ENCODE data around the gene ISYNA1. TPM values are rescaled to one million over a fixed set of nuclear protein-coding genes. Genes with fewer than 3 reads are reported as not detected.

The ISYNA1 gene
- total and polyA plus RNA-seq, 4 donors: 14.7 to 56.7 (median 25.0) TPM

GRCh38 chr19:18384775-18385174 is 53.2 kb downstream of the ISYNA1 start:
- Histone ChIP-seq H3K4me3 (no peak overlapping the region), H3K9me3 (ENCODE audit: control insufficient read depth in 4 of 4, insufficient read depth in 3 of 4, low read length in 3 of 4) (peaks cover 0 to 6% (median 0%) of the 10 kb centered on the region in 4 donors), H3K9ac (ENCODE audit: insufficient read depth in 1 of 2, low read length in 2 of 2) (no peak overlapping the region), H3K27ac (ENCODE audit: low read depth in 1 of 2, low read length in 1 of 2) (no peak overlapping the region), H3K27me3 (ENCODE audit: control insufficient read depth in 3 of 3, insufficient read depth in 3 of 3, low read length in 2 of 3) (peaks cover 0 to 11% (median 3%) of the 10 kb centered on the region in 3 donors), H3K36me3 (ENCODE audit: control insufficient read depth in 4 of 4, insufficient read depth in 4 of 4, low read length in 4 of 4) (peaks cover 0 to 10% (median 0%) of the 10 kb centered on the region in 4 donors), H3K4me1 (ENCODE audit: control insufficient read depth in 5 of 5, insufficient read depth in 5 of 5, low read length in 5 of 5) (peaks cover 0 to 13% (median 4%) of the 10 kb centered on the region in 5 donors)
- 76 to 82% methylated on average over 7 of the region's 7 CpGs for WGBS, 2 donors
- ATAC-seq (ENCODE audit: insufficient read depth, low FRiP score): no peak
- no peak for DNase-seq
- TF ChIP-seq, protein P1, sequence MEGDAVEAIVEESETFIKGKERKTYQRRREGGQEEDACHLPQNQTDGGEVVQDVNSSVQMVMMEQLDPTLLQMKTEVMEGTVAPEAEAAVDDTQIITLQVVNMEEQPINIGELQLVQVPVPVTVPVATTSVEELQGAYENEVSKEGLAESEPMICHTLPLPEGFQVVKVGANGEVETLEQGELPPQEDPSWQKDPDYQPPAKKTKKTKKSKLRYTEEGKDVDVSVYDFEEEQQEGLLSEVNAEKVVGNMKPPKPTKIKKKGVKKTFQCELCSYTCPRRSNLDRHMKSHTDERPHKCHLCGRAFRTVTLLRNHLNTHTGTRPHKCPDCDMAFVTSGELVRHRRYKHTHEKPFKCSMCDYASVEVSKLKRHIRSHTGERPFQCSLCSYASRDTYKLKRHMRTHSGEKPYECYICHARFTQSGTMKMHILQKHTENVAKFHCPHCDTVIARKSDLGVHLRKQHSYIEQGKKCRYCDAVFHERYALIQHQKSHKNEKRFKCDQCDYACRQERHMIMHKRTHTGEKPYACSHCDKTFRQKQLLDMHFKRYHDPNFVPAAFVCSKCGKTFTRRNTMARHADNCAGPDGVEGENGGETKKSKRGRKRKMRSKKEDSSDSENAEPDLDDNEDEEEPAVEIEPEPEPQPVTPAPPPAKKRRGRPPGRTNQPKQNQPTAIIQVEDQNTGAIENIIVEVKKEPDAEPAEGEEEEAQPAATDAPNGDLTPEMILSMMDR (IDR thresholded peaks at IDR 0.05; ENCODE audit: control extremely low read depth, extremely low read depth): no peak

Small RNA genes lying within 50 kb of the gene (small RNA-seq; reads per million reads assigned to genes)
- not detected for gene MIR3189 (ENCODE audit: low replicate concordance)

Other genes starting within 250 kb of the ISYNA1 start
- gene MPV17L2, start 244.9 kb downstream of the ISYNA1 start, total RNA-seq: 10 to 100 TPM in 1 of 2 donors, 1 to 10 TPM in 1; 3.2 to 13.7 TPM
- gene MPV17L2, start 244.9 kb downstream of the ISYNA1 start, polyA plus RNA-seq: 10 to 100 TPM; 22.7 to 28.0 TPM
- 1 to 10 TPM; 3.1 to 6.7 TPM for gene RAB3A, start 234.1 kb downstream of the ISYNA1 start, total RNA-seq
- 1 to 10 TPM; 1.1 to 1.5 TPM for gene RAB3A, start 234.1 kb downstream of the ISYNA1 start, polyA plus RNA-seq
- 10 to 100 TPM in 1 of 2 donors, 1 to 10 TPM in 1; 3.6 to 32.4 TPM for gene PDE4C, start 211.7 kb downstream of the ISYNA1 start, total RNA-seq
- gene PDE4C, start 211.7 kb downstream of the ISYNA1 start, polyA plus RNA-seq: 1 to 10 TPM in 1 of 2 donors, under 1 TPM in 1; 0.32 to 4.8 TPM
- gene IQCN, start 163.7 kb downstream of the ISYNA1 start, total RNA-seq: 1 to 10 TPM; 1.3 to 5.5 TPM
- gene IQCN, start 163.7 kb downstream of the ISYNA1 start, polyA plus RNA-seq: 1 to 10 TPM in 1 of 2 donors, under 1 TPM in 1; 0.69 to 5.2 TPM
- gene JUND, start 156.5 kb downstream of the ISYNA1 start, total RNA-seq: 100 to 1,000 TPM; 209 to 290 TPM
- 100 to 1,000 TPM; 161 to 204 TPM for gene JUND, start 156.5 kb downstream of the ISYNA1 start, polyA plus RNA-seq
- gene LSM4, start 115.1 kb downstream of the ISYNA1 start, total RNA-seq: 100 to 1,000 TPM in 1 of 2 donors, 10 to 100 TPM in 1; 67.7 to 114 TPM
- gene LSM4, start 115.1 kb downstream of the ISYNA1 start, polyA plus RNA-seq: 100 to 1,000 TPM; 114 to 217 TPM
- gene PGPEP1, start 97.5 kb downstream of the ISYNA1 start, total RNA-seq: 10 to 100 TPM; 14.0 to 41.6 TPM
- 10 to 100 TPM; 13.0 to 15.9 TPM for gene PGPEP1, start 97.5 kb downstream of the ISYNA1 start, polyA plus RNA-seq
- 10 to 100 TPM; 49.7 to 64.0 TPM for gene GDF15, start 52.0 kb downstream of the ISYNA1 start, total RNA-seq
- 100 to 1,000 TPM in 1 of 2 donors, 10 to 100 TPM in 1; 45.4 to 119 TPM for gene GDF15, start 52.0 kb downstream of the ISYNA1 start, polyA plus RNA-seq
- gene LRRC25, start 40.5 kb downstream of the ISYNA1 start, total RNA-seq: 10 to 100 TPM in 1 of 2 donors, 1 to 10 TPM in 1; 8.5 to 38.0 TPM
- 100 to 1,000 TPM in 1 of 2 donors, 10 to 100 TPM in 1; 16.1 to 119 TPM for gene LRRC25, start 40.5 kb downstream of the ISYNA1 start, polyA plus RNA-seq
- 10 to 100 TPM; 31.7 to 95.3 TPM for gene SSBP4, start 18.7 kb downstream of the ISYNA1 start, total RNA-seq
- 10 to 100 TPM; 60.3 to 84.4 TPM for gene SSBP4, start 18.7 kb downstream of the ISYNA1 start, polyA plus RNA-seq
- 10 to 100 TPM; 17.5 to 23.8 TPM for gene ELL, start 83.9 kb upstream of the ISYNA1 start, total RNA-seq
- gene ELL, start 83.9 kb upstream of the ISYNA1 start, polyA plus RNA-seq: 10 to 100 TPM in 1 of 2 donors, 1 to 10 TPM in 1; 9.3 to 26.8 TPM
- gene FKBP8, start 105.4 kb upstream of the ISYNA1 start, total RNA-seq: 100 to 1,000 TPM; 168 to 225 TPM
- gene FKBP8, start 105.4 kb upstream of the ISYNA1 start, polyA plus RNA-seq: 100 to 1,000 TPM; 235 to 357 TPM
- gene KXD1, start 119.7 kb upstream of the ISYNA1 start, total RNA-seq: 10 to 100 TPM; 51.3 to 85.9 TPM
- 100 to 1,000 TPM in 1 of 2 donors, 10 to 100 TPM in 1; 63.7 to 117 TPM for gene KXD1, start 119.7 kb upstream of the ISYNA1 start, polyA plus RNA-seq
- 100 to 1,000 TPM; 689 to 926 TPM for gene UBA52, start 133.7 kb upstream of the ISYNA1 start, total RNA-seq
- 1,000 to 10,000 TPM; 1,135 to 1,266 TPM for gene UBA52, start 133.7 kb upstream of the ISYNA1 start, polyA plus RNA-seq
- 100 to 1,000 TPM in 1 of 2 donors, 10 to 100 TPM in 1; 51.4 to 114 TPM for gene REX1BD, start 150.7 kb upstream of the ISYNA1 start, total RNA-seq
- 10 to 100 TPM; 73.4 to 92.5 TPM for gene REX1BD, start 150.7 kb upstream of the ISYNA1 start, polyA plus RNA-seq
- gene CRLF1, start 168.7 kb upstream of the ISYNA1 start, total RNA-seq: 10 to 100 TPM; 13.3 to 36.9 TPM
- gene CRLF1, start 168.7 kb upstream of the ISYNA1 start, polyA plus RNA-seq: 10 to 100 TPM; 12.8 to 48.2 TPM
- gene TMEM59L, start 174.7 kb upstream of the ISYNA1 start, total RNA-seq: 1 to 10 TPM; 1.7 to 2.8 TPM
- 1 to 10 TPM in 1 of 2 donors, under 1 TPM in 1; 0.49 to 1.1 TPM for gene TMEM59L, start 174.7 kb upstream of the ISYNA1 start, polyA plus RNA-seq
- gene KLHL26, start 198.9 kb upstream of the ISYNA1 start, total RNA-seq: 10 to 100 TPM; 11.0 to 18.0 TPM
- gene KLHL26, start 198.9 kb upstream of the ISYNA1 start, polyA plus RNA-seq: 1 to 10 TPM; 4.1 to 5.9 TPM
- 10 to 100 TPM in 1 of 2 donors, 1 to 10 TPM in 1; 4.2 to 16.0 TPM for gene CRTC1, start 245.5 kb upstream of the ISYNA1 start, total RNA-seq
- gene CRTC1, start 245.5 kb upstream of the ISYNA1 start, polyA plus RNA-seq: 1 to 10 TPM; 5.8 to 8.7 TPM